Inflammatory macrophage (primary cell): Measurements from ENCODE around the gene N4BP2.
"Not testable (repeated sequence)": the region's sequence is repeated elsewhere in the genome, so short reads cannot be mapped to it uniquely, and the experiment has no call there.

Experiments
- DNase-seq, 2 donors: peaks; one replicate each; pipeline ENCODE4 v3.0.0-alpha.2; 2020 to 2022

Gene N4BP2

DNA sequence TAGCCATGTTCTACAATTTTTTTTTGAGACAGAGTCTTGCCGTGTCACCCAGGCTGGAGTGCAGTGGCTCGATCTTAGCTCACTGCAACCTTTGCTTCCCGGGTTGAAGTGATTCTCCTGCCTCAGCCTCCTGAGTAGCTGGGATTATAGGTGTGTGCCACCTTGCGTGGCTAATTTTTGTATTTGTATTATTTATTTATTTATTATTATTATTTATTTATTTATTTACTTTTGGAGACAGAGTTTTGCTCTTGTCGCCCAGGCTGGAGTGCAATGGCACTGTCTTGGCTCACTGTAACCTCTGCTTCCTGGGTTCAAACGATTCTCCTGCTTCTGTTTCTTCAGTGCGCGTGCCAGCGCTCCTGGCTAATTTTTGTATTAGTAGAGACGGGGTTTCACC is 36.8 kb downstream of the N4BP2 start:
- not testable (repeated sequence) for DNase-seq

DNA sequence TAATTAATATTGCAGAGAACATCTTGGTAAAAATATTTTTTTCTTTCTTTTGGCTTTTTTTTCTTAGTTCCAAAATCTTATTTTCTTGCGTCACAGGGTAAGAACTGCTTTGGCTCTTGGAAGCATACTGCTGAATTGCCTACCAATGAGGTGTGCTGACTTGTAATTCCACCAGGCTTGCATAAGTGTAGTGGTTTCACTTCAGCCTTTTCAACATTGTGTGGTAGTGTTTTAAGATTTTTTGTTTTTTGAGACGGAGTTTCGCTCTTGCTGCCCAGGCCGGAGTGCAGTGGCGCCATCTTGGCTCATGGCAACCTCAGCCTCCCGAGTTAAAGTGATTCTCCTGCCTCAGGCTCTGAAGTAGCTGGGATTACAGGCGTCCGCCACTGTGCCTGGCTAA is 42.4 kb downstream of the N4BP2 start:
- DNase-seq, result peak; percentile 53 to 61

- not testable (repeated sequence) for DNase-seq
Observed at GRCh38 chr4:40107150-40107549, 50.5 kb downstream of the N4BP2 start.

- no peak for DNase-seq
Observed at GRCh38 chr4:40112027-40112792, 55.6 kb downstream of the N4BP2 start.

DNA sequence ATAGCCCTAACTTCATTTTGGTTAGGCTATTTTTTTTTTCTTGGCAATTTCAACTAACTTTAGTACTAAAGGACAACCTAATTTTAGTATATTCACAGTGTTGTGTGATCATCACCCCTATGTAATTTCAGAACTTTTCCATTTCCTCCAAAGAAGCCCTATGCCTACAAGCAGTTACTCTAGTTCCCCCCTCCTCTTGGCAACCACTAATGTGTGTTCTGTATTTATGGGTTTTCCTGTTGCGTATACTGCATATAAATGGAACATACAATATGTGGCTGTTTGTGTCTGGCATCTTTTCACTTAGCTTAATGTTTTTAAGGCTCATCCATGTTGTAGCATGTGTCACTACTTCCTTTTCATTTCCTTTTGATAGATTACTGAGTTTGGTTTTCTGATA is 57.6 kb downstream of the N4BP2 start:
- DNase-seq, result no peak

DNA sequence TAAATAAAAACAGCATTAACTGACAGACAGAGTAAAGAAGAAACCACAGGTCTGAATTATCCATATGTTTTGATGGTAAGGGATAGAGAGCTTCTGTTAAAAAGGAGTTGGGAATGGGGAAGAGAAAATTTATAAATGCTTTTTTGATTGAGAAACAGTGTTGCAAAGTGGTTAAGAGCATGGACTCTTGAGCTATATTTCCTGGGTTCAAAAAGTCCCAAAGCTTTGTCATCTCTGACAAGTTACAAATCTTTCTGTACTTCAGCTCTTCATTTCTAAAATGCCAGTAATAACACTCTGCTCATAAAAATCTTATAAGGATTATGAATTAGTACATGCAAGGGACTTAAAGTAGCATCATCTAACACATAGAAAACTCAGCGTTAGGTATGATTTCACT is 62.2 kb downstream of the N4BP2 start:
- peak in 1 of 2 donors; percentile 6 for DNase-seq

GRCh38 chr4:40119344-40119743 is 62.7 kb downstream of the N4BP2 start:
- no peak for DNase-seq

DNA sequence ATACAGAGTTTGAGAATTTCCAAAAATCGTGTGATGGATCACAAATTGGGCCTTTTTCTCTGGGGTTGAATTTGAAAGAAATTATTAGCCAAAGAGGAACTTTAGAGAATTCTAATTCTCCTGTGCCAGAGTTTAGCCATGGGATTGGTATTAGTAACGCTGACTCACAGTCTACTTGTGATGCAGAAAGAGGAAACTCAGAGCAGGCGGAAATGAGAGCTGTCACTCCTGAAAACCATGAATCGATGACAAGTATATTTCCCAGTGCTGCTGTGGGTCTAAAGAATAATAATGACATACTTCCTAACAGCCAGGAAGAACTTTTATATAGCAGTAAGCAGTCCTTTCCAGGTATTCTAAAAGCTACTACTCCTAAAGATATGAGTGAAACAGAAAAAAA is 64.9 kb downstream of the N4BP2 start:
- peak; percentile 92 to 93 for DNase-seq

GRCh38 chr4:40122941-40123340 is 66.3 kb downstream of the N4BP2 start:
- DNase-seq, result no peak

DNA sequence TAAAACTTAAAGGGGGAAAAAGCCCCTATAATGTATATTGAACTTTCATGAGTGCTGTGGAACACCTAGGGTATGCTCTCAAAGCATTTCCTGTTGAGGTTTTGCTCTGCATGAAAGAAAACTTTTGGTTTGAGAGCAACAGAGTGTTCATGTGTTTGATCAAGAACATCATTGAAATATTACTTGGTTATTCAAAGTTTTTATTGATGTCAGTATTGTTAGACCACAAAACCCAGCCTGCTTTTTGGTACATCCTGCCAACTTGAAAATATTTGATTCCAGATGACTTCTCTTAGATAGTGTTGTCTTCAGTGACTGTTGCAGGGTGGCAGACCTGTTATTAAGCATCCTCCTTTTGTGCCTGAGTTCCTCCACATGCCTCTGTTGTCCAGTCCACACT is 68.0 kb downstream of the N4BP2 start:
- DNase-seq, result no peak

DNA sequence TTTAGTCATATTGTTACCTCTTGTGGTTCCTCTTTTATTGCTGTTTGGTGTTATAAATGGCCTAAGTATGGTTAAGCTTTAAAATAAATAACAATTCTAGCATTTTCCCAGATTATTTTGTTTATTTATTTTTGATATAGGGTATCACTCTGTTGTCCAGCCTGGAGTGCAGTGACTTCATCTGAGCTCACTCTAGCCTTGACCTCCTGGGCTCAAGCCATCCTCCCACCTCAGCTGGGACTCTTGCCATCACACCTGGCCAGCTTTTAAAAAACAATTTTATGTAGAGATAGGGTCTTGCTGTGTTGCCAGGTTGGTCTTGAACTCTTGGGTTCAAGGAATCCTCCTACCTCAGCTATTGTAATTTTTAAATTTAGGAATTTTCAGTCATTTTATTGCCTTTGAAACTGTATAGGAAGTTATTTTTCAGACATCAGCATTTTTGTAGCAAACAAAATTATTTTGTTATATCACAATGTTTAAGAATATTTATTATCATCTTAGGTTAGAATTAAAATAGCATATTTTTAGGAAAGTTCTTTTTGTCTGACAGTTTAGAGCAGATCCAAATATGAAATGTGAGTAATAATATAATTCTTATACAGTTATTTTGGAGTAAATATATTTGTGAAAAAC is 73.9 kb downstream of the N4BP2 start:
- no peak for DNase-seq

DNA sequence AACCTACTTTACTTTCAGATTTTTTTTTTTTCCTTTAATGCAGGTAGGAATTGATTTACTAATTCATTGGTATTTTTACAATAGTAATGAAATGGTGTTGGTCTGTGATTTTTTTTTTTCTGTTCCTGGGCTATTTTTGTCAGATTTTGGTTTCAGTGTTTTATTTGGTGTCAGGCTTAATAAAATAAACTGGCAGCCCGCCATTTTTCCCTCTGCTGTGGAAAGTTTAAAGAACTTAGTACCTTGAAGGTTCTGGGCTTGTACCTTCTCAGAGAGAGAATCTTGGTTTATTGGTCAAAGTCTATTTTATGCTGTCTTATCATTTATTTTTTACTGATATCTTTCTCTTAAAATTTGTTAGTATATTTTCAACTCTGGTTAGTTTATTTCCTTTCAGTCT is 76.2 kb downstream of the N4BP2 start:
- no peak for DNase-seq

DNA sequence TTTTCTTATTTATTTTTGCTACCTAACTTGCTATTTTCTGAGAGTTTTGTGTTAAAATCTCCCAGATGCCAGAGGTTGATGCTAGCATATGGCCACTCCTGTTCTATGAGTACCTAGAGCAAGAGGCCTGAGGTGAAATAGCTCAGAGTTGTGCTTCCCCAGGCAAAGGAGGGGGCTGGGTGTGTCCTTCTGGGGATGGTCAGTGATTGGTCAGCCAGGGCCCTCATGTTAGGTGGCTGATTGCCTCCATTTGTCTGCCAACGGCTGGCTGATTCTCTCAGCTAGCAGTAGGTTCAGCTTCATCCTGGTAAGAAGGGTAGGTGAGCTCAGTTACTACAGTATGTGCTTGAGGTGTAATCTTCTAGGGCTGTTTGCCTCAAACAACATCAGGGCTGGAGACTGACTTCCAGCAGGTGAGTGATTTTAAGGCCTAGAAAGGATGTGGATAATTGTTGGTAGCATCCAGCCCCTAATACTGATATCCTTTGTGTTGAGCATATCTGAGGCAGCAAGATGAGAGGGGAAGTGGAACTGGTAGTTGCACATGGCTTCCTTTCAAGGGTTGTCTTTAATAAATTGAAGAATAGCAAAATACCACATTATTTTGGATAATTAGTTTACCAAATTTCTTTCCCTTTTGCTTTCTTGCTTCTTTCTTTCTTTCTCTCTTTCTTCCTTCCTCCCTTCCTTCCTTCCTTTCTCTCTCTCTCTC is 77.7 kb downstream of the N4BP2 start:
- DNase-seq, result no peak

- DNase-seq, result not testable (repeated sequence)
Observed at GRCh38 chr4:40136202-40136601, 79.6 kb downstream of the N4BP2 start.

DNA sequence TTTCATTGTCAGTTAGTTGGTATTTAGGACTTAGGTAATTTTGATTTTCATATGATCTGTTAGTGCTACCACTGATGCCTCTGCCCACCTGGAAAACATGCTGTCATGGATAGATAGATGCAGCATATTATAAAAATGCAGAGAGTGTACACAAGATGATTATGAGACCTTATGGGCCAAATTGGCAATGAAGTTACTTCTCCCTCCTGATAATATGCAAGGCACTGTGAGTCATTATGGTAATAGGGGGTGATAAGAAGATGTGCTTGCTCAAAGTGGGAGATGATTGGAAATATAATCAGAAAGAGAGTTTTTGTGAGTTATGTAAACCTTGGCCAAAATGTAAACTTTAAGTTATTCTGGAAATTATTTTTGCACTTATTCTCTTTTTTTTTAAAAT is 83.5 kb downstream of the N4BP2 start:
- DNase-seq, result no peak

DNA sequence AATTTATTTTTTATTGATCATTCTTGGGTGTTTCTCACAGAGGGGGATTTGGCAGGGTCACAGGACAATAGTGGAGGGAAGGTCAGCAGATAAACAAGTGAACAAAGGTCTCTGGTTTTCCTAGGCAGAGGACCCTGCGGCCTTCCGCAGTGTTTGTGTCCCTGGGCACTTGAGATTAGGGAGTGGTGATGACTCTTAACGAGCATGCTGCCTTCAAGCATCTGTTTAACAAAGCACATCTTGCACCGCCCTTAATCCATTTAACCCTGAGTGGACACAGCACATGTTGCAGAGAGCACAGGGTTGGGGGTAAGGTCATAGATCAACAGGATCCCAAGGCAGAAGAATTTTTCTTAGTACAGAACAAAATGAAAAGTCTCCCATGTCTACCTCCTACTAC is 83.9 kb downstream of the N4BP2 start:
- not testable (repeated sequence) for DNase-seq

- DNase-seq, result no peak
Observed at GRCh38 chr4:40143926-40144508, 87.4 kb downstream of the N4BP2 start.

- no peak for DNase-seq
Observed at GRCh38 chr4:40144716-40145115, 88.1 kb downstream of the N4BP2 start.

- not testable (repeated sequence) for DNase-seq
Observed at GRCh38 chr4:40147490-40147889, 90.8 kb downstream of the N4BP2 start.

DNA sequence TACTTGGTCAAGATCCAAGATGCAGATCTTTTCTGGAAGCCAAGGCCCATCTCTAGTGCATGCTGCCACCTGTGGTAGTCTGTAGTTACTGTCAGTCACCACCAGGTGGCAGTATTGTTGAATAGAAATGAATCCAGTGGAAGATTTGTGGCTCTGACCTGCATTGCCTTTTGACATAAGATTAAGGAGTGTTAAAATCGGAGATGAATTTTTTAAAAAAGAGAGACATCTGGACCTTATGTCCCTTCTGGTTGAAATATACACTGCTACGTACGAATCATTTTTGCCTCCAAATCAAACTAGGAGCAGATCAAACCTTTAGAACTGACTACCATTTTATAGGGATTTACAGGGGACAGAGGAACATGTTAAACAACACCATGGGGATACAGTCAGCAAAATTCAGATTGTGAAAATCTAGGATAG is 93.3 kb downstream of the N4BP2 start:
- DNase-seq, result peak; percentile 76 to 83

DNA sequence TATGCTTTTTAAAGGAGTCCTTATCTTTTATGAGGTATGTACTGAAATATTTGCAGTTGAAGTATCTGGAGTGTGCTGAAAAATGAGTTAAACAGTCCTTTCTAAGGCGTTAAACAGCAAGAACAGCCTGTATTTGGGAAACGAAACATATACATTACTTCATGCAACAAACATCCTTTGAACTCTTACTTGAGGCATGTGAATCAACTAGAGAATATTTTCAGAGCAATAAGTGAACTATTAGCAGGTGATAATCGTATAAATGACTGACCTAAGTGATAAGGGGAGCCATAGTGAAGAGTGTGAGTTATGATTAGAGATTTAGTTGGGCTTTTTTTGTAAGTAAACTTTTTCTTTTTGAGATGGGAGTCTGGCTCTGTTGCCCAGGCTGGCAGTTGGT is 94.3 kb downstream of the N4BP2 start:
- DNase-seq, result no peak

DNA sequence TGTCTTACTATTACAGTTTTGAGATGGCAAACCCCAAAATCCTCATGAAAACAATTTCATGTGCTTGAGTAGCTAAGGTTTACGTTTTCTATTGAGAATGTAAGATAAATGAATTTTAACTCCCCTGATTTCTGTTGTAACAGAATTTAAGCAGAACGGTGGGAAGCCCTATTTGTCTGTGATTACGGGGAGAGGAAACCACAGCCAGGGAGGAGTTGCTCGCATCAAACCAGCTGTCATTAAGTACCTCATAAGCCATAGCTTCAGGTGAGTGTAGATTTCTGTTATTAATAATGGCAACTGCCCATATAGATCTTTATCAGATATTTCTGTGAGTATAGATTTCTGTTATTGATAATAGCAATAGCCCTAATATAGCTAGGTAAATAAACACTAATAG is 96.0 kb downstream of the N4BP2 start:
- DNase-seq, result no peak

- DNase-seq, result peak in 1 of 2 donors; percentile 59
Observed at GRCh38 chr4:40157436-40157835, 100.8 kb downstream of the N4BP2 start.
